GM21825 (cell line): ENCODE data around the gene A1BG.

Source experiments
- ATAC-seq: cut with Tn5 transposase; IDR thresholded peaks from one replicate; pipeline ENCODE4 v1.9.1; 2021; ENCODE audit warnings: mild to moderate bottlenecking, moderate library complexity; ENCODE audit not compliant: unreplicated experiment

The A1BG gene, protein sequence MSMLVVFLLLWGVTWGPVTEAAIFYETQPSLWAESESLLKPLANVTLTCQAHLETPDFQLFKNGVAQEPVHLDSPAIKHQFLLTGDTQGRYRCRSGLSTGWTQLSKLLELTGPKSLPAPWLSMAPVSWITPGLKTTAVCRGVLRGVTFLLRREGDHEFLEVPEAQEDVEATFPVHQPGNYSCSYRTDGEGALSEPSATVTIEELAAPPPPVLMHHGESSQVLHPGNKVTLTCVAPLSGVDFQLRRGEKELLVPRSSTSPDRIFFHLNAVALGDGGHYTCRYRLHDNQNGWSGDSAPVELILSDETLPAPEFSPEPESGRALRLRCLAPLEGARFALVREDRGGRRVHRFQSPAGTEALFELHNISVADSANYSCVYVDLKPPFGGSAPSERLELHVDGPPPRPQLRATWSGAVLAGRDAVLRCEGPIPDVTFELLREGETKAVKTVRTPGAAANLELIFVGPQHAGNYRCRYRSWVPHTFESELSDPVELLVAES

DNA sequence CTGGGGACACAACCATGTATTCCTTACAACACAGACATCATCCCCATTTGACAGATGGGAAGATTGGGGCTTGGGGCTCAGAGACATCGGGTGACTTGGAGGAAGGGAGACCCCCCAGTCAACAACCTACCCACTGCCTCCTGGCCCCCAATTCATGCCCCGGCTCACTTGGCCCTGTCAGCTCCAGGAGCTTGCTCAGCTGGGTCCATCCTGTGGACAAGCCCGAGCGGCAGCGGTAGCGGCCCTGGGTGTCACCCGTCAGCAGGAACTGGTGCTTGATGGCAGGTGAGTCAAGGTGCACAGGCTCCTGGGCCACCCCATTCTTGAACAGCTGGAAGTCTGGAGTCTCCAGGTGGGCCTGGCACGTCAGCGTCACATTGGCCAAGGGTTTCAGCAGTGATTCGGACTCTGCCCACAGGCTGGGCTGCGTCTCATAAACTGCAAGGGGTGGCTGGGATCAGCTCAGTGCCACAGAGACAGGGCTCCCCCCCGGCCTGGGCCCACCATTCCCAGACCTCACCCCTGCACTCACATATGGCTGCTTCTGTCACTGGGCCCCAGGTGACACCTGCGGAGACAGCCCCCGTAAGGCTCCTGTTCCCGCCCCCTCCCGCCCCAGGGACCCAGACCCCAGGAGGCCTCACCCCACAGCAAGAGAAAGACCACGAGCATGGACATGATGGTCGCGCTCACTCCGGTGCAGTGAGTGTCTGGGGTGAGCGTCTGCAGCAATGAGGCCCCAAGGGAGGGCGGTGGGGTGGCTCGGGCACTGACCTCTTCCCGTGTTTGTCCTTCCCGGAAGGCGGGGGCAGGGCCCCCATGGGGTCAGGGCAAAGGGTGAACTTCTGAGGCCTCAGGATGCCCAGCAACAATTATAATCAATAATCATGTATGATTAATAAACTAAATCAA, at the start of gene A1BG:
A1BG (minus strand) TSS at position 733 of the 912 bp plus-strand sequence; CDS start at position 678, 55 bp downstream.
- ATAC-seq: no peak

DNA sequence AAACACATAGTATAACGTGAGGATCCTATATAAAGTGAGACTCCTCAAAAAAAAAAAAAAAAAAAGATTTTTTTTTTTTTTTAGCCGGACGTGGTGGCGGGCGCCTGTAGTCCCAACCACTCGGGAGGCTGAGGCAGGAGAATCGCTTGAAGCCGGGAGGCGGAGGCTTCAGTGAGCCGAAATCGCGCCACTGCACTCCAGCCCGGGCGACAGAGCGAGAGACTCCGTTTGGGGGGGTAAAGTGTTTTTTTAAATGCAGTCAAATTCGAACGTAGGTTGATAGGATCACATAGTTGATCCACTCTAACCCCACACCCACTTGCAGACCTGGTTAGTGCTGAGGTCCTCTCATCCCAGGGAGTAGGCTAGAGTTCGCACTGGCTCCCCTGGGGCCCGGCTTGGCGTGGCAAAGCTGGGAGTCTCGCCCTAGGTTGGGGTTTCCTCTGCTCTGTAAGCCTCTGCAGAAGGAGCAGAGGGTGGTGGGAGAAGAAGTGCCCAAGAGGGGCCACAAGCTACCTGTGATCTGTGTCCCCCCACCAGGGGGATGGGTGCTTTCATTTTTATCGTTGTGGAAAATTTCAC, 48.6 kb upstream of the A1BG start:
- ATAC-seq: no peak

DNA sequence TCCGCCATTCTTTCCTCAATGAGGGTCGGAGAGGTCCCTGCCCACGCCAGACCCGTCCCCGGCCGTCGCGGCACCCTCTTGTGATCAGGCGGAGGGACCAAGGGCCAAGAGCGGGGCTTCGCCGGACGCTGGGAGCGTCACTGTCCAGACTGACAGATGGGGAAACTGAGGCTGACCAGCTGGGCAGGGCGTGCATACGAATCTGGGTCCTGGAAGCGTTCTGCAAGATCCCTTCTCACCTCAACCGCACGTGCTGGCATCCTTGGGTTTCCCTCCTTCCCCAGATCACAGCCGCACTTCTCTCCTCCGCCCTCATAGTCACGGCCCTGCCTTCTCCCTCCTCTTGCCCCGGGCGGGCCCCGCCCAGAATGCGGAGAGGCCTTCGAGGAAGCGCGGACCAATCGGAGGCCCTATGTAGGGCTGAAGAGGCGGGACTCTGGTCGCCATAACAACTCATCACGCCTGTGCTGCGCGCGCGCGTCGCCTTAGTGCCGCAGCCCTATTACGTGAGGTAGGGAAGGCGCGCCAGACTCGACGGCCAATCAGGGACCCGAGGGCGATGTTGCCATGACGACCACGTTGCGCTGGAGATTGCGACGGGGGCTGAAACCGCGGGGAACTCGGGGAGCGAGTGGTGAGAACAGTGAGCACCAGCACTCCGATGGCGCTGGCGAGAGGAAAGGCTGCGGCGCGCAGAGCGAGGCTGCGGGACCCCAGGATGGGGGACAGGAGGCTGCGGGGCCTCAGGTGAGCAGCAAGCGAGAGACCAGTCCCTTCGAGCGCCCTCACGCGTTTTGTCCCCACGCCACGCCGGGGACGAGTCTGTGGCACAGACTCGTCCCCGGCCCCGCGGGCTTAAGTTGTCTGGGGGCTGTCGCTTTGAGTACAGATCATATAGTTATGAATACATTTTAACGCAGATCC, 47.9 kb upstream of the A1BG start:
- peak; percentile 97 for ATAC-seq

DNA sequence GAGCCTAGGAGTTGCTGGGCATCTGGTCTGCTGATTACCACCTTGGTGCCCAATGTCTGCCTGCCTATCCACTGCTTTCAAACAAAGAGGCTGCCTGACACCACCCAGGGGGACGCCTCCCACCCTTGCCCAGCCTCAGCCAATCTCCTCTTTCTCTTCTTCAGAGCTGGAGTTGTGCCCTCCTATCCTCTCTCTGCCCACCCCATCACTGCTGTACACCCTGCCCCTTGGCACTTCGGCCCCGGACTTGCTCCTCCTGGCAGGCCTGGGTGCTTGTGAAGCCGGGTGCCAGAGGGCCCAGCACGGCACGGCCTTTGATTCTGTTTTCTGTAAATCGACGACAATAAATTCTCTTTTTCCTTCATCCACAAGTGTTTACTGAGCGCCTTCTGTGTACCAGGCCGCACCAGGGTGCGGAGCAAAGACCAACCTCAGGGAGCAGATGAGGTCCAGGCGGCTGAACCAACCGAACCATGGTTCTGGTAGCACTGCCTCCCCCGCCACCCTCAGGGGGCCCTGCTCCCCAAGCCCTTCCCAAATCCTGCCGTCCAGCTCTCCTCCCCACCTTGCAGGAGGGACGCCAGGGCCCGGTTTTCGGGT, 47.1 kb upstream of the A1BG start:
- no peak for ATAC-seq

DNA sequence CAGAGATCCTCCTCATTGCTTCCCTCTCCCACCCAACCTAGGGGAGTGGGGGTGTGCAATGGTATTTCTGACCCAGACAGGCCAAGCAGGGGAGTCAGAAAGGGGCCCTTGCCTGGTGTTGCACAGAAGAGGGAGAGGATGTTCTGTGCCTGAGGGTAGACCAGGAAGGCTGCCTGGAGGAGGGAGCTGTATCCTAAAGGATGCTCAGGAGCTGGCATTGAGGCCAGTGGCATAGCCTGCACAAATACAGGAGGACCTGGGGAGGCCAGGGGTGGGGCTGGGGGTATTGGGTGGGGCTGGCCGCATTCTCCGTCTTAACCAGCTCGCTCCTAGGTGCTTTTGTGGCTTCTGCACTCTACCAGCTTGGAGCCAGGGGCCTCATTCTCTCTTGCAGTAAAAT, 46.6 kb upstream of the A1BG start:
- ATAC-seq: no peak

DNA sequence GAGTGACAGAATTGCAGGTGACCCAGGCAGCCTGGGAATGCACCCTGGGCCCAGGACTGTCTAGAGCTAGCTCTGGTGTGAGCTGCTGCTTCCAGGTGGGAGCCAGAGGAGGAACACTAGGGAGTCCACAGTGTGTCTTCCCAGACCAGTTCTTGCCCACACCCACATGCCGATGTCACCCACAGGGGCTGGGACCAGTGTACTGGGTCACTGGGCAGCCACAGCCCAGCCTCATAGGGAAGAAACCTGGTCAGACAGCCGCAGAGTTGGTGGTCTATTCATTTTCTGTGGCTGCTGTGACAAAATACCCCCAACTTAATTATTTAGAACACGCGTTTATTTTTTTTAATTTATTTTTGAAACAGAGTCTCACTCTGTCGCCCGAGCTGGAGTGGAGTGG, 45.3 kb upstream of the A1BG start:
- ATAC-seq: no peak

DNA sequence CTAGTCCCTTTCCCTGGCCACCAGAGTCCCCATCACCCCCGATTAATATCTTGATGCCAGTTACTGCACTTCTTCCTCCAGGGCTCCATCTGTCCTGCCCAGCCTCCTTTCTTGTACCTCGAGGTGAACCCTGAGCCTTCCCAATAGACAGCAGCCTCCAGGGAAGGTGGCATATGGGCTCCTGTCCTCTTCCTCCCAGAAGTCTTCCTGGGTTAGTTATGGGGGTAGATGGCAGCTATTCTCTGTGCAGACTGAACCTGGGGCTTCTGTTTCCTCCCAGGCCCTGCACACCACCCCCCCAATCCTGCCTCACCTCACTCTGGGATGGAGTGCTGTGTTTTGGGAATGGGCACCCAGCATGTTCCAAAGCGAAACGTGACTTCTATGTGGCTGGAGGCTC, 44.8 kb upstream of the A1BG start:
- ATAC-seq: no peak

DNA sequence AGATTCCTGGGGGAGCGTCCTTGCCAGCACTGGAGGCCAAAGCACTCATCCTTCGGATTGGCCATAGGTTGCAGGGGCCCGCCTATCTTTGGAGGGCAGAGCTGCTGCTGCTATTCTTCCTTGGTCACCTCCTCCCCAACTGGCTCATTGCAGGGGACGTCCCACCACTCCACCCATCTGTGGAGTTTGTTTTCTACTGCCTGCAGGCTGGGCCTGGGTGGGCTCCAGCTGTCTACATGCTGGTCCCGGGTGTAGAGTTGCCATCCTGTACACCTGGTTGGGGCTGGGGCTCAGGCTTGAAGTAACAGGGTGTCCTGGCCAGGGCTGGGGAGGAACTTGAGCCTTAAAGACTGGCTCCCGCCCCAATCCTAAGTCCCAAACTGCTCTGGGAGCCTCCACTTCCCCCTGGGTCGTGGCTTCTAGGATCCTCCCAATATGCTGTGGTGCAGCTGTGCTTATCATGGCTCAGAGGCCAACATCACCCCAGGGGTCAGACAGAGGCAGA, 44.3 kb upstream of the A1BG start:
- ATAC-seq: no peak

DNA sequence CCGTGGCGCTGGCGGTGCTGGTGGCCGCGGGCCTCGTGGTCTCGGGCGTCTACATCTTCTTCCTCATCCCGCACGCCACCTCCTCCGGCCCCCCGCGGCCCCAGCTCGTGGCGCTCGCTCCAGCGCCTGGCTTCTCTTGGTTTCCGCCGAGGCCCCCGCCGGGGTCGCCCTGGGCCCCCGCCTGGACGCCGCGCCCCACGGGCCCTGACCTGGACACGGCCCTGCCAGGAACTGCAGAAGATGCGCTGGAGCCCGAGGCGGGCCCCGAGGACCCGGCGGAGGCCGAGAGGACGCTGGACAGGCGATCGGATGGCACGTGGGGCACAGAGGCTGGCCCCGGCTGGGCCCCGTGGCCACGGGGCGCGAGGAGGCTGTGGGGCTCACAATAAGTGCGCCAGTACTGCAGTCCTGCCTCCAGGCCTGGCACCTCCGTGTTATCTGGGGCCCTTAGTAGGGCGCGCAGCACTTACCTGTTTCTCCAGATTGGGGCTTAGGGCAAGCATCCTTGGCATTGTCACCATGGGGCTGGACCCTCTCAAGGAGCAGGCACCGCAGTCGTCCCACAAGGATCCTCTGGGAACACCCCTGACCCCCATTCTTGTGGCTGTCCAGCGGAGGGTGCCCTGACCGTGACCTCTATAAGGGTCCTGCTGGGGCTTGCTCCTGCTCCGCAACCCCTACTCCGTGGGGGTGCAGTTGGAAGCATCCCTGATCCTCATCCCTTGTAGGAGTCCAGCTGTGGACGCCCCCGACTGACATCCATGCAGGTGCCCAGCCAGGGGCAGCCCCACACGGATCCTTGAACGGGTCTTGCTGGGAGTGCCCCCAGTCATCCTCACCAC, 43.6 kb upstream of the A1BG start:
- ATAC-seq: no peak

DNA sequence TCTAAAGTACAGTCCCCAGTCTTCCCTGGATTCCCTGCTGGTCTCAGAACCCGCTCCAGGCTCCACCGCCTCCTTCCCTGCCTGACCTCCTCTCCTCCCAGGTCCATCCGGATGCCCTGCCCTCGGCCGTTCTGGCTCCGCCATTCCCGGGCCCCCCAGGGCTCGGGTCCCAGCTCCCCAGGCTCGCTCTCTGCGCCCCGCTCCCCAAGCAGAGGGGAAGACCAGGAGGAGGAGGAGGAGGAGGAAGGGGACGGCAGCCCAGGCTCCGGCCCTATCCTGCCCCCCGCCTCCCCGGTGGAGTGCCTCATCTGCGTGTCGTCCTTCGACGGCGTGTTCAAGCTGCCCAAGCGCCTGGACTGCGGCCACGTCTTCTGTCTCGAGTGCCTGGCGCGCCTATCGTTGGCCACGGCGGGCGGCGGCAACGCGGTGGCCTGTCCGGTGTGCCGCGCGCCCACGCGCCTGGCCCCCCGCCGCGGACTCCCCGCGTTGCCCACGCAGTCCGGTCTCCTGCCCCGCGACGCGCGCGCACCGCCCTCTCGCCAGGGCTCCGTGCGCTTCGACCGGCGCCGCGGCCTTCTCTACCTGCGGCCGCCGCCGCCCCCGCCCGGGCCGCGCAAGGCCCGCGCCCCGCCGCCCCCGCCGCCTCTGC, 42.8 kb upstream of the A1BG start:
- no peak for ATAC-seq

DNA sequence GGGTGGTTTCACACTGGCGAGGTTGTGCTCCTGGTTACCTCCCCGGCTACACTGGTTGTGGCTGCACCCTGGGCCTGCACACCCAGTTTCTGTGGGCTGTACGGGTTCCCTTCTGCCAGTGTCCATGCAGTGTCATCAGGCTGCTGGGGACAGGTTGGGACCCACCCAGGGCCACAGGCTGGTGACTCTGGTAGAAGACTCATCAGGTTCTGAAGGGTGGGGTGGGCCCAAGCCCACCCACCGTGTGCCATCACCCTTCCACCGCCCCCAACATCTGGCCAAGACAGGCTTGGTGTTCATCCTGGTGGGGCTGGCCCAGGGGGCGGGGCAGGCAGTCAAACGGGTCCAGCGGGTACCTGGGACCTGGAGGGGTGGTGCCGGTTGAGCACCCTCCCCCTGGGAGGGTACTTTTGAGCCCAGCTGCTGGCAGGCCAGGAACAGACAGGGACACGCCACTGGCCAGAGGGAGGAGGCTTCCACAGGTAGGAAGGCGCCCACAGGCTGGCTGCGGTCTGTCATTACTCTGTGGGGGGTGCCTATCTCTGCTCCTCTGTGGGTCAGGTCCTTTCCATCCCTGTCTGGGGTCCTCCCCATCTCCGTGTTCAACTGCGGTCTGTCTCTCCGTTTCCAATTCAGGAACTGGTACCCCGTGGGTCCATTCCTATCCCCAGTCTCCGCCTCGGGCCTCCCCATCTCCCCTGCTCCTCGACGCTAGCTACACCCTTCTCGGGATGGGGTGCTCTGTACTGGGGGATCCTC, 42.1 kb upstream of the A1BG start, which contains the start of gene RNF225:
RNF225 (plus strand) TSS at position 437 of the 759 bp plus-strand sequence. CDS start 434 bp downstream, outside the sequence.
- ATAC-seq: no peak

DNA sequence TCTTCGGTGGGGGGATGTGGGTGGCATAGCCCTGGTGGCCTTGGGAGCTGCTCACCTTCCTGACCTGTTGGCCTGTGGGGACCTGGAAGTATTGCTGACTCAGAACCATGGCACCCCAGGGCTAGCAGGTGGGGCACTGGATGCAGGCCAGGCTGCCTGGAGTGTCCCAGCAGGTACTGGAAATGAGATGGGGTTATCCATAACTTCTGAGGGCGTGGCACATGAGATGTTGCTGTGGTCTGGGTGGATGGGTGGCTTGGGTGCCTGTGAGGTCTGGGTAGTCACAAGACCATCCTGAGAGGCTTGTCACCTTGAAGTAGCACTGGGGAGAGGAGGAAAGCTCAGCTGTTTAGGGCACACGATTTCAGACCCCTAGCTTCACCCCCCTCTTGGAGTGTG, 41.5 kb upstream of the A1BG start:
- ATAC-seq: no peak

DNA sequence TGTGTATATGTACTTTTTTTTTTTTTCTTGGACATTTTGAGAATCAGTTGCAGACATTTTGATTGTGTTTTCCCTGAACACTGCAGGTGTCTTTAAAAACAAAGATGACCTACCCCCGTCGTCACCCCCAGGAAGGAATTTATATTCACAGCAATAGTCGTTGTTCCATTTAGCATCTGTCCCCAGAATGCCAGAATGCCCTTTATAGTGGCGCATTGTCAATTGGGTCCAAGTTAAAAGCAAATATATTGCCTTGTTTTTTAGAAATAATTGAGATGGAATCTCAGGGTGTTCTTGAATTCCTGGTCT, 40.4 kb upstream of the A1BG start:
- no peak for ATAC-seq

DNA sequence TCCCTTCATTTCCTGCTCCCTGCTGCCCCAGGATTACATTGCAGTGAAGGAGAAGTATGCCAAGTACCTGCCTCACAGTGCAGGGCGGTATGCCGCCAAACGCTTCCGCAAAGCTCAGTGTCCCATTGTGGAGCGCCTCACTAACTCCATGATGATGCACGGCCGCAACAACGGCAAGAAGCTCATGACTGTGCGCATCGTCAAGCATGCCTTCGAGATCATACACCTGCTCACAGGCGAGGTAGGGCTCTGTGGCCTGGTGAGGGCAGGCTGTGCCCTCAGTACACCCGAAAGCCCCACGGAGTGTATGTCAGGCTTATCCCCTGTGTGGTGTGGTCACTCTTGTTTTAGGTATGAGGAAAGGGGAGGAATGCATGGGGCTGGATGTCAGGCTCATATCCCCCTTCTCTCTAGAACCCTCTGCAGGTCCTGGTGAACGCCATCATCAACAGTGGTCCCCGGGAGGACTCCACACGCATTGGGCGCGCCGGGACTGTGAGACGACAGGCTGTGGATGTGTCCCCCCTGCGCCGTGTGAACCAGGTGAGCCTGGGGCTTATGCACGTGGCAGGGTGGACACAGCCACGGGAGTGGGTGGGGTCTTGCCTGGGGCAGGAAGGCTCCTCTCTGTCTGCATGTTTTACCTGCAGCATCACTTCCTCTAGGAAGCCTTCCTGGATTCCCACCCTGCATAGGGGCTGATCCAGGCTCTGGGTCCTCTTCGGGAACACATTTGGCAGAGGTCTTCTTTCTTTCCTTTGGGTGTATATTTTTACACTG, 39.8 kb upstream of the A1BG start:
- no peak for ATAC-seq

DNA sequence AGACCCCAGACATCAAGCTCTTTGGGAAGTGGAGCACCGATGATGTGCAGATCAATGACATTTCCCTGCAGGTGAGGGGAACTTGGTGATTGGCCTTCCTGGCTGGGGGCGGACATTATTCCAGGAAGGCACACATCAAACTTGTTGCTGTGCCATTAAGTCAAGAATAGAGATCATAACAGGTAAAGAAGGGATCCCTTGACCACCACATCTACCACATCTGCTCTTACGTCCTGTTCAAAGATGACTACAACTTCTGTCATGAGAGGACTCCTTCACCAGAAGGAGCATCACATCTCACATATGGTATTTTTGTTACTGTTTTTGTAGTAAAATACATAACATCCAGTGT, 34.9 kb upstream of the A1BG start:
- ATAC-seq: no peak

DNA sequence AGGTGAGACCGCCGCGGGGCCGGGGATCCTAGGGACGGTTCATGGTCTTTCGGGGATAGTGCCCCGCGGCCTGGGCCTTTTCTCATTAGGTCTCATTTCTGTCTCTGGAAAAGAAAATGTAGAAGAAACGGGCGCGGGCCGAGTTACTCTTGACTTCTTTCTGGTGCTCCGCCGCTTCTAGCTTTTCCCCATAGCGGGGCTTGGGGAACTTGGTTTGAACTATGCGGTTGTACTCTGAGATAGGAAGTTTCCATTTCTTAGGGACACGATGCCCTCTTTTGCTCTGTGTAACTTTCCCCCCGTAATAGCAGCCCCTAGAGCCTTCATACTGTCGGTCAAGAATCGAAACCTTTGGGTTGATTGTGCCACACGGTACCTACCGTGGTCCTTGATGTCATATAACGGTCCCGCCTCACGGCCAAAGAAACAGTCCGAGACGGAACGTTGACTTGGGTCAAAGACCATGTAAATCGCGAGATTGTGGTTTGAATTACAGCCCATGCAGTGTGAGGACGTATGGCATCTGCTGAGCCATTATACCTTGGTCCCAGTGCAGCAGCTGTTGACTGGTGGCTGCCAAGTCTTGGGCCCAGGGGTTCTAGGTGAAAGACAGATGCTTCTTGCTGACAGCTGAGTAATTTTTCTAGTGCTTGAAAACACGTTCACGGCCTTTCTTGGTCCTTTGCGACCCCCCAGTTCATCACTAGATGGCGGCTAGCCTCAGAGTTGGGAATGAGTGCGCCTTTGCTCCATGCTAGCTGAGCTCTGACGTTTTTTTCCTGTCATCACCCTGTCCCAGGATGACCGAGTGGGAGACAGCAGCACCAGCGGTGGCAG, 34.3 kb upstream of the A1BG start:
- no peak for ATAC-seq
